Fibroblast of mammary gland (primary cell): ENCODE measurements around the gene RBP4.
A peak's percentile ranks its signal among the peaks of the same experiment; 100 is the strongest.

Source experiments
- DNase-seq: peaks from one replicate; pipeline ENCODE4 v3.0.0-alpha.2; 2010; ENCODE audit warnings: low read depth
- H3K4me3 ChIP-seq: 2 replicates; pipeline ENCODE4 v1.5.1; 2011; ENCODE audit warnings: low read depth, mild to moderate bottlenecking, low read length, moderate library complexity; ENCODE audit not compliant: control insufficient read depth
- TF ChIP-seq, protein P1 (sequence below): conservative IDR thresholded peaks from 2 replicates; pipeline ENCODE4 v1.5.1; 2011; ENCODE audit warnings: low read depth, low read length, inconsistent platforms; ENCODE audit not compliant: control insufficient read depth, insufficient read depth

The RBP4 gene

DNA sequence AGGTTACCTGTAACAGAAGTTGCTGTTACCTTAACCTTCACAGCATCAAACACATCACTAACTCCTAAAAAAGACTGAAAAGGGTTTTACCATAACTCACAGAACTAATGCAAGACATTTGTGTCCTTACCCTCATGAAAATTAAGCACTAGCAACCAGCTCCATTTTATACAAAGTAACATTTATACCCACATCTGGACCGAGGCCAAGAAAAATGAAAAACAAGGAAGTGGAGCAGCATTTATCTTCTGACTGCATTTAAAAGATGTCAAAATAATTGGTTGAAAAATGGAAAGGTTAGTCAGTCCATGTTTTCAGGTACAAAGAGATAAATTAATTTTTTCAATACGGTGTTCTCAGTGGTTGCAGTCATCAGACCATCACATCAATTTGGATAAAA, 3.1 kb upstream of the RBP4 start:
- DNase-seq, result no peak
- H3K4me3 ChIP-seq, result no peak overlapping the region
- TF ChIP-seq, protein P1, sequence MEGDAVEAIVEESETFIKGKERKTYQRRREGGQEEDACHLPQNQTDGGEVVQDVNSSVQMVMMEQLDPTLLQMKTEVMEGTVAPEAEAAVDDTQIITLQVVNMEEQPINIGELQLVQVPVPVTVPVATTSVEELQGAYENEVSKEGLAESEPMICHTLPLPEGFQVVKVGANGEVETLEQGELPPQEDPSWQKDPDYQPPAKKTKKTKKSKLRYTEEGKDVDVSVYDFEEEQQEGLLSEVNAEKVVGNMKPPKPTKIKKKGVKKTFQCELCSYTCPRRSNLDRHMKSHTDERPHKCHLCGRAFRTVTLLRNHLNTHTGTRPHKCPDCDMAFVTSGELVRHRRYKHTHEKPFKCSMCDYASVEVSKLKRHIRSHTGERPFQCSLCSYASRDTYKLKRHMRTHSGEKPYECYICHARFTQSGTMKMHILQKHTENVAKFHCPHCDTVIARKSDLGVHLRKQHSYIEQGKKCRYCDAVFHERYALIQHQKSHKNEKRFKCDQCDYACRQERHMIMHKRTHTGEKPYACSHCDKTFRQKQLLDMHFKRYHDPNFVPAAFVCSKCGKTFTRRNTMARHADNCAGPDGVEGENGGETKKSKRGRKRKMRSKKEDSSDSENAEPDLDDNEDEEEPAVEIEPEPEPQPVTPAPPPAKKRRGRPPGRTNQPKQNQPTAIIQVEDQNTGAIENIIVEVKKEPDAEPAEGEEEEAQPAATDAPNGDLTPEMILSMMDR, result no peak

DNA sequence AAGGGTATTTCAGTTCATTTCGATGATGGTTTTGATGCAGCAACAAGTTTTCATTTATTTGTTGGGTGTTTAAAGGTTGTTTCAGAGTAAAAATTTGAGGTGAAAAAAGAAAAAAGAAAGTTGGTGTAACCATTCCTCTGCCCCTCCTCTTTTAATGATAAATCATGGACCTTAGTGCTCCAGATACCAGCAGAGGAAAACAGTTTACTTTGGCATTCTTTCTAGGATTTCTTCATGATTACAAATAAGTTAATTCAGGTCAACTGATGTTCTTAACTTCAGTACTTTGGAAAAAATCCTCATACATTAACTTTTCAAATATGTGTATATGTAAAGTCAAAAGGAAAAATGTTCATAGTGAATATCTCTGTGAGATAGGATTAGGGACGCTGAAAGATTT, 2.0 kb upstream of the RBP4 start:
- no peak for DNase-seq
- TF ChIP-seq, protein P1, result no peak
- no peak overlapping the region for H3K4me3 ChIP-seq

DNA sequence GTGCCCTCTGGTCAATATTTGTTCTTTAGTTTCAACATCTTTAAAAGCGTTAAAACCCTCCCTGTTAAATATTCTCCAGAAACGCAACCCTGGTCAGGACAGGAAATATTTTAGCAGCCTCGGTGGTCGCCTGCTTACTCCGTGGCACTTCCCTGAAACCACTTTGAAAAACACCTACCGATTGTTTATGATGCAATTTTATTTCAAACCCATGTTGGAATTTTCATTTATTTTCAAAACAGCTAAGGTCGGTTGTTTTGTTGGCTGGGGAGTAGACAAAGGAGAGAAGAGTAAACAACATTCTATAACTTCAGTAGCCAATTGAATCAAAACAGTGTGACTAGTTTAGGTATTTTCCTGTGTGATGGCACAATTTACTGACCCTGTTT, 733 bp upstream of the RBP4 start:
- TF ChIP-seq, protein P1, result no peak
- DNase-seq, result no peak
- H3K4me3 ChIP-seq, result no peak overlapping the region

DNA sequence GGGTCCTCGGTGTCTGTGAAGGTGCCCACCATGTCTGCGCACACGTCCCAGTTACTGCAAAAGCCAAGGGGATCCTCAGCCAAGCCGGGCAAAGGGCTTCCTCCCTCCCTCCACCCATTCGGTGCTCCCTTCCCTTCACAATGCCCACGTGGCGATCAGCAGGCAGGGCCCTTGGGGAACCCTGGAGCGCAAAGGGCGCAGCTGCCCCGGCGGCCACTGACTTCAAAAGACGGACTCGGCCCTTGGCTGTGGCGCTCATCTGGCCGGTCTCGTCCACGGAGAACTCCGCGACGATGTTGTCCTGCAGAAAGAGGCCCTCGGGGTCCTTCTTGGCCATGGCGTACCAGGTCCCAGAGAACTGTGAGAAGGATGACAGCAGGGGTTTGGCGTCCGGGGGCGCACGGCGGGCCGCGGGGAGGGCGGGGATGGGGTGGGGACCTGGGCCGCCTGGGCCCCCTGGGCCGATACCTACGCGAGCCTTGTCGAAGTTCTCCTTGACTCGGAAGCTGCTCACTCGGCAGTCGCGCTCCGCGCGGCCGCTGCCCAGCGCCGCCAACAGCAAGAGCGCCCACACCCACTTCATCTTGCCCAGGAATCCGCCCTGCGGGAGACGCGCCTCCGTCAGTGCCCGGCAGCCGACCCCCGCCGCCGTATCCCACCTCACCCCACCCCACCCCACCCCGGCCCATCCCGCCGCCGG, 439 bp downstream of the RBP4 start:
- H3K4me3 ChIP-seq, result no peak overlapping the region
- TF ChIP-seq, protein P1, result no peak
- peak; percentile 34 for DNase-seq

DNA sequence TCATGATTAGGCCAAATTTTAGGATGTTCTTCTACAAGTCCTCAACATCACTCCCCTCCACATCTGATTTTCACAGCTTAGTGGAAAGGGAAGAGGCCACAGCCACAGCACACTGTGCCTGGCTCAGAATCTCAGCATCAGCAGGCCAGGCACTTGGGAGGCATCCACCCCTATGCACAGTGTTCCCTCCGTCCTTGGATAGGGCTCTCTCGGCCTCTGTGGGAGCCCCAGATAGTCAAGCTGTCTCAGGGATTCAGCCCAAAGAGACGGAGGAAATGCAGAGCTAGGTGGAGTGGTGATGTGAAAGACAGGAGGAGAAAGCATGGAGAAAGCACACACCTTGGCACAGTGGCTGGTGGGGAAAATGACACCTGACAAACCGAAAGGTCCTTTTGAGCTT, 1.3 kb downstream of the RBP4 start:
- no peak for DNase-seq
- H3K4me3 ChIP-seq, result no peak overlapping the region
- TF ChIP-seq, protein P1, result no peak

DNA sequence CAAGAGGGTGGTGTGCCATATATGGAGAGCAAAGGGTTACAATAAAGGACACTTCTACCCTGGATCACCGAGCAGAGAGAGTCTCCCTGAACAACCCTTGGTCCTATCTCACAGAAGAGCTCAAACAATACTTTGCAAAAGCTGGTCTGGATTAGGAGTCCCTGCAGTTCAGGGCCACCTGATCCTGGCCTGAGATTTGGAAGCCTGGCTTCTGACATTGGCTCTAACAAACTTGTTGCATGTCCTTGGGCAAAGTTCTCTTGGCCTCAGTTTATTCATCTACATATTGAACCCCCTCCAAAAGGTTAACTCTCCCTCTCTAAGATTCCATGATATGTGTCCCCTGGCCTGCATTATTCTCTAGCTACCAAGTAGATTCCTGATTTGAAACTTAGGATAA, 1.7 kb downstream of the RBP4 start:
- no peak overlapping the region for H3K4me3 ChIP-seq
- no peak for DNase-seq
- TF ChIP-seq, protein P1, result no peak

DNA sequence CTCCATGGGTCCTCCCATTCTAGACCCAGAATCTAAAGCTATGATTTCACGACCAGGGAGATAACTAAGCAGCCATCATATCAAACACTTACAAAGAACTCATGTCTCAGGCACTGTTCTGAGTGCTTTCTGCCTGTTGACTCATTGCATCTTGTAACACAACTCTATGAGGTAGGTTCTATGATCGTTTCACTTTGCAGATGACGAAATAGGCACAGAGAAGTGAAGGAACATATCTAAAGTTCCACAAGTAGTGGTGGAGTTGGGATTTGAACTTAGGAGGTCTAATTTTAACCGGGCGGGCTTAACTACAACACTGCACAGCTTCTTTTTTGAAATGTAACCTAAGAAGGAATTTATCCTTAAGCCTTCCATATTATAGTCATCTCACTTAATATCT, 2.9 kb downstream of the RBP4 start:
- no peak overlapping the region for H3K4me3 ChIP-seq
- TF ChIP-seq, protein P1, result no peak

More for the DNA sequence above, 2.9 kb downstream of the RBP4 start:
- peak; percentile 22 for DNase-seq
